ENCODE measurements around the gene SLC25A25.
"Not testable (repeated sequence)": the region's sequence is repeated elsewhere in the genome, so short reads cannot be mapped to it uniquely, and the experiment has no call there.

Gene SLC25A25

GRCh38 chr9:128127990-128128835, 60.2 kb downstream of the SLC25A25 start:
- peak; percentile 99 for DNase-seq

GRCh38 chr9:128128836-128129590, 61.0 kb downstream of the SLC25A25 start:
- no peak for DNase-seq

GRCh38 chr9:128129976-128130590, 62.1 kb downstream of the SLC25A25 start:
- DNase-seq: not testable (repeated sequence)

DNA sequence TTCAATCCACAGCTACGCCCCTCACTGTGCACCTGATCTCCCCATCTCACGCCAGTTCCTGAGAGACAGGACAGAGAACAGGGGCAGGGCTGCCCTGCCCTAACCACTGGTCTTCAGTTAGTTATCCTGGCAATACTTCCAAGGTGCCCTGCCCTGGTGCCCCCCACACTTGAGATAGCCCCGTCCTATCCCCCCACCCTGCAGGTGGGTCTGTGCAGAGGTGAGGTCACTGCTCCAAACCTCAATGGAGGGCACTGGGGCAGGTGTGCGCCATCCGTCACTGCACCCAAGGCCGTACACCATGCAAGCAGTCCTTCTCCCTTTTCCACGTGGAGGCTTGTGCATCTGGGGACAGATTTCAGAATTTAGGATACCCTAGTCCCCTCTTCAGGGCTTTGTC, 62.6 kb downstream of the SLC25A25 start:
- not testable (repeated sequence) for DNase-seq

GRCh38 chr9:128131346-128131745, 63.3 kb downstream of the SLC25A25 start:
- DNase-seq: not testable (repeated sequence)

- peak; percentile 50 for DNase-seq
These were observed 64.1 kb downstream of the SLC25A25 start for GRCh38 chr9:128132139-128132538.

DNA sequence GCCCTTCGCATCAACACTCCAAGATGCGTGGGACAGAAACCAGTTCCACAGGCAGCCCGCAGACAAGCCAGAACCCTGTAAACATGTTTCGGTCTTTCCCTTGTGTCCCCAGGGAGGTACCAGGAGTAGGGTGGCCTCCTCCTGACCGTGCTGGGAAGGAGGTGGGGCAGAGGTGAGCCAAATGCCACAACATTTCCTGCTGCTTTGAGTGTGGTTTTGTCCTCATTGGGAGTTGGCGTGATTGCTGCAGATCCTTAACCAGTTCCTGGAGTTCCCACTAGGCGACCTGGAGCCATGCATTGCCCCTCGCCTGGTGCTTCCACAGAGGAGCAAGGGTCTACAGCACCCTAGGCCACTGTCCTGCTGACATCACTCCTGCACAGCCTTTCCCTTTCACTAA, 67.5 kb downstream of the SLC25A25 start:
- DNase-seq: not testable (repeated sequence)

DNA sequence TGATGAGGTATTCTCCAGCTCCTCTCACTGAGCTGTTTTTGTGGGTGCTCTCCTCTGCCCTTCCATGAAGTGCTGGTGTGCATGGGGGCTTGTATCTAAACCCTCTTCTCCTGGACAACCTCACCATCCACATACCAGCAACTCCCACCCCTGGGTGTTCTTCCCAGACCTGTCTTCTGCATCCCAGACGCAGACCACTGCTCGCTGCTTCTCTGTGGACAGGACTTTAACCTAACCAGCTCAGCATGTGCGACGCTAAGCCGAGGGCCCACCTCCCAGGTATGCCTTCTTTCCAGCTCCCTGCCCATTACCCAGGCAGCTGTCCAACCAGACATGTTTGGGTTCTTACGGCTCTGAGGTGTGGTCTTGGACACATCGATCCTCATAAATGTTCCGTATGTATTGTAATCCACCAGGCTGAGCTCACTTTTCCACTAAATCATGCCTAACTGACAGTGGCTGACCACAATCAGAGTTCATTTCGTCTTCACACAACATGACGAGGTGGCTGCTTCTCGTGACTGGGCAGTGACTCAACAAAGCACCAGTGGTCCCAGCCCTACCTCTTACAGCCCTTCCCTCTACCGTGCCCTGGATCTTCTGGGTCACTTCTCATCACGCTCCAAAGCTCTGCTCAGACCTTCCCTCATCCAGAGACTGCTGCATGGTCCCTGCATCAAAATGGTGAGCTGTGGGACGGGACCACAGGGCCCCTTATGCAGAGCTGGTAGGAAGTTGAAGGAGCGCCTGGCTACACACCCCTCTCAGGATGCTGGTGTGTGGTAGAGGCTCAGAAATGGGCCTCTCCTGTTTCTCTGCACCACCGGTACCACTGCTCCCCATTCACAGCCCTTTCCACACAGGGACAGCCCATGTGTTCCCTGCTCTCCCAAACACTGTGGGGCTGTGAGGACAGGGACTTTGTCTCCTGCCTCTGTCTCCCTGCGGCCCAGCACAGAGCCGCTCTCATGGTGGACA, 69.1 kb downstream of the SLC25A25 start:
- no peak for DNase-seq

- no peak for DNase-seq
These were observed 70.0 kb downstream of the SLC25A25 start for GRCh38 chr9:128138001-128138400.

DNA sequence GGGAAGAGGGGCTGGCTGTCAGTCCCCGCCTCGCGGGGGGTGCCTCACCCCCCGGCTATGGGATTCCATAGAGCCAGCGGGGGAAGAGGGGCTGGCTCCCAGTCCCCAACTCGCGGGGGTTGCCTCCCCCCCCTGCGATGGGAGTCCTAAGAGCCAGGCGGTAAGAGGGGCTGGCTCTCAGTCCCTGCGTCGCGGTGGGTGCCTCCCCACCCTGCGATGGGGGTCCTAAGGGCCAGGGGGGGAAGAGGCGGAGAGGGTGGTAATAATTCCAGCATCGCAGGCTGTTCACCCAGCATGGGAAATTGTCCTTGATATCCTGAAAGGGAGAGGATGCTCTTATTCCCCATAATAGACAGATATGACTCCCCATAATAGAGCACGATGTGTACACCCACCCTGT, 71.6 kb downstream of the SLC25A25 start:
- DNase-seq: no peak

DNA sequence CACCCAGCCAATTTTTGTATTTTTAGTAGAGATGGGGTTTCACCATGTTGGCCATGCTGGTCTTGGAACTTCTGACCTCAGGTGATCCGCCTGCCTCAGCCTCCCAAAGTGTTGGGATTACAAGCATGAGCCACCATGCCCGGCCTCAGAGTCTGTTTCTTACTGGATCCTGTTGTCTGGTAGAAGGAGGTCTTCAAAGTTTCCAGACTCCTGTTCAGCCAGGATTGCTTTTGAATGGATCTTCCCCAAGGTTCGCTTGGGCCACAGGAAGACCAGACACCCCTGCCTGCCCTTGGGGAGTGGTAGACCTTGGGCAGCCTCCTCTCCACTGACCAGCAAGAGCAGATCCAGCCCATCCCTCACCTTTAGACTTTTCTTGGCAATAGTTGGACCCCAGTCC, 73.6 kb downstream of the SLC25A25 start:
- no peak for DNase-seq

GRCh38 chr9:128142061-128142460, 74.0 kb downstream of the SLC25A25 start:
- no peak for DNase-seq

DNA sequence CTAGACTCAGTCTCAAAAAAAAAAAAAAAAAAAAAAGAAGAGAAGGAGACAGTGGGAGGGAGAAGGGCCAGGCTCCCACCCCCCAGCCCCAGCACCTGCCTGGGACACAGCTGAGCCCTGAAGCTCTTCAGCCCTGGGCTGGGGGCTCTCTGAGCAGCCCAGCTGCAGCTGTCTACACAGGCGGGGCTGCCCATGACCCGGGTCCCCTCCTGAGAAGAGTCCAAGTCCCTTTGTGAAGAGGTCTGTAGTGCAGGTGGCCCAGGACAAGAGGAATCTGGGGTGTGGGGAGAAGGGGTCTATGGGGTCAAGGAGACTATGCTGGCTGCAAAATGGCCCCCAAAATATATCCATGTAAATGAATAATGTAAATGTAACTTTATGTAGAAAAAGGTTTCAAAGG, 74.6 kb downstream of the SLC25A25 start:
- no peak for DNase-seq

DNA sequence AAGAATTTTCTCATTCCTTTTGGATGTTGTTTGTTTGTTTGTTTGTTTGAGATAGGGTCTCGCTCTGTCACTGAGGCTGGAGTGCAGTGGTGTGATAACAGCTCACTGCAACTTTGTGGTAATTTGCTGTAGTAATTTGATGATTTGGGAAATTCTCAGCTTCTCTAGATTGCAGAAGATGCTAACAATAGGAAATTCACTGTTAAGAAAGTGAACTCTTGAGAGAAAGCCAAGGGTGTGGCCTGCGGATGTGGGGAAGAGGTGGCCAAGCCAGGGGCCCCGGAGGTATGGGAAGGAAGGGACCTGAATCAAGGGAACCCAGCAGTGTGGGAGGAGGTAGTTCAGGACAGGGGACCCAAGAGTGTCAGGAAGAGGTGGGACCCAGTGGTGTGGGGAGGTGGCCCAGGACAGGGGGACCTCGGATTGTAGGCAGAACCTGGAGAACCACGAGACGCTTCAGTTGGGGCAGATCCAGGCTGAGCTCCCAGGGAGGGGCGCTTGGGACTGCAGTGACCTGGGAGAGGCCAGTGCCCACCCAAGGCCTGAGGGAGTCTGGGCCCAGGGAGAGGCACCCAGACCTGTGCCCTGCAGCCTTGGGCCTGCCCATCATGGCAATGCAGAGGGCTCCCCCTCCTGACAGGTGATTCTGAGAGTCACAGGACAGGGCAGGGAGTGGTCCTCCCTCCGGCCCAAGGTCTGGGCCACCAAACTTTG, 75.7 kb downstream of the SLC25A25 start:
- no peak for DNase-seq

GRCh38 chr9:128144239-128145181, 76.5 kb downstream of the SLC25A25 start:
- no peak for DNase-seq

DNA sequence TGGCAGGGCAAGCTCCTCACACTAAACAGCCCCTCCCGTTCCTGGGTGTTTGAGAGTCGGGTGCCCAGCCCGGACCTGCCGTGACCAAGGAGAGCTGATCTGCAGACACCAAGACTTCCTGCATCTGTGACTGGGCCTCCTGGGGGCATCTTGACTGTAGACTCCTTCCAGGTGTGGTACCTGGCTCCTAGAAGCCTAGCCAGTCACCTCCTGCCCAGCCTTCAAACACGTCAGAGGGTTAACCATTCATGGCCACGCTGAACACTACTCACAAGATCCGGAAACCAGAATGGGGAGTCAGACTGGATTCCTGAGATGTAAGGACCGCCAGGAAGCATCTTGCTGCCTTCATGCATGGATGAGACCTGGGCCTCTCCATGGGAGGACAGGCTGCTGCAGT, 77.5 kb downstream of the SLC25A25 start:
- no peak for DNase-seq

- no peak for DNase-seq
These were observed 77.9 kb downstream of the SLC25A25 start for GRCh38 chr9:128145951-128146351.

GRCh38 chr9:128146591-128147120, 78.6 kb downstream of the SLC25A25 start:
- no peak for DNase-seq

DNA sequence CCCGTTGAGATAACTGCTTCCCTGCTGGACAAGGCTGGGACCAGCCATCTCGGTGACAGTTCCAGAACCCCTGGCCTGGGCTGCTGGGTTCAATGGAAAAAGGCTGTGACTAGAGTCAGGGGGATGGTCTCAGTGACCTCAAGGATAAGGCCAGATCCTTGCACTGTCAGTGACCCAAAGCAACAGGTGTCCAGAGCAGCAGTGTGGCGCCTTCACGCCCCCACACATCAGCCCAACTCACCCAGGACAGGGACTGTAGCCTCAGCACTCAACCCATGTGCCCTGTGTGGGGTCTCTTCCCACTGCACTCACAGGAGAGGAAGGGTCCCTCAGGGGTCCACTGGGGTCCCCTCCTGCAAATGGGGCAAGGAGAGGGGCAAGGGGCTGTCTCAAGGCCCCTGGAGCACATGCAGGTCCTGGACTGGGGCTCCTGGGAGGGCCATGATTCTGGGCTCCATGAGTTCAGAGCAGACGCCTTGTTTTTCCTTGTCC, 80.5 kb downstream of the SLC25A25 start:
- no peak for DNase-seq
